K562 (cell line): Measurements from ENCODE around the gene ITPRIPL2. TPM values are rescaled to one million over a fixed set of nuclear protein-coding genes. Genes with fewer than 3 reads are reported as not detected.

Experiments
- ATAC-seq: fragments of 200-7000 bp; cut with Tn5 transposase; 3 replicates; pipeline ENCODE4 v1.9.1; 2020; ENCODE audit warnings: moderate library complexity
- BruUV-seq: library from RNA; stranded (reverse); fragments of 400-500 nt; replicated peaks from 2 replicates; lab custom pipeline; 2021; lab: Mats Ljungman, UMichigan
- CTCF ChIA-PET: fragments of 300-600 bp; formaldehyde crosslinking; extraction: SDS; loops from one replicate; lab custom pipeline; 2021; ENCODE audit warnings: low intra/inter-chr PET ratio; lab: Yijun Ruan, JAX
- POLR2A ChIA-PET: fragments of 300-600, 350-650 bp; sonication (Branson Sonifier 250); formaldehyde crosslinking; extraction: SDS; loops from one replicate; lab custom pipeline; 2021; ENCODE audit warnings: antibody characterized with exemption, inconsistent platforms; lab: Yijun Ruan, JAX
- DNase-seq, 4 experiments: peaks; one replicate each; pipeline versions ENCODE4 v3.0.0 to v3.0.0-alpha.2; 2011 to 2018; ENCODE audit warnings: low spot score in 3 of 4, mixed read lengths in 3 of 4; ENCODE audit errors: extremely low read depth in 1 of 4
- FAIRE-seq: peaks from 2 replicates; lab custom pipeline; 2011; peaks lifted over from hg19 to GRCh38; lab: Jason Lieb, UNC
- H2AFZ ChIP-seq: 2 replicates; pipeline ENCODE4 v1.6.0; 2011; ENCODE audit warnings: low read depth, low read length, control low read depth, inconsistent platforms
- H3K27ac ChIP-seq: fragments of 200-600 bp; 3 replicates; pipeline ENCODE4 v1.8.0; 2011; ENCODE audit warnings: low read depth, mild to moderate bottlenecking, control low read depth, inconsistent platforms, low read length, moderate library complexity, mixed read lengths; ENCODE audit errors: extremely low read depth
- H3K27me3 ChIP-seq, 2 experiments: fragments of 300-600 bp in 1 of 2; 2 replicates in 1 of 2; 3 replicates in 1 of 2; pipeline versions ENCODE4 v1.6.0 to v1.8.0; 2011; ENCODE audit warnings: inconsistent platforms in 2 of 2, low read length in 2 of 2, mild to moderate bottlenecking in 1 of 2, mixed read lengths in 1 of 2, moderate library complexity in 1 of 2; ENCODE audit not compliant: control insufficient read depth in 2 of 2, insufficient read depth in 2 of 2
- H3K36me3 ChIP-seq: fragments of 300-600 bp; 3 replicates; pipeline ENCODE4 v1.8.0; 2011; ENCODE audit warnings: mild to moderate bottlenecking, low read length, inconsistent platforms; ENCODE audit not compliant: control insufficient read depth, insufficient read depth
- H3K4me1 ChIP-seq, 2 experiments: fragments of 200-600 bp in 1 of 2; replicated peaks in 1 of 2; 2 replicates in 1 of 2; 3 replicates in 1 of 2; pipeline versions ENCODE4 v1.5.1 to v1.8.0; 2011; ENCODE audit warnings: inconsistent platforms in 2 of 2, low read length in 2 of 2, mild to moderate bottlenecking in 1 of 2, mixed read lengths in 1 of 2, moderate library complexity in 1 of 2; ENCODE audit not compliant: control insufficient read depth in 2 of 2, insufficient read depth in 2 of 2
- H3K4me2 ChIP-seq: 2 replicates; pipeline ENCODE4 v1.6.1; 2011; ENCODE audit warnings: low read length, control low read depth, inconsistent platforms, mixed read lengths; ENCODE audit not compliant: insufficient read depth
- H3K4me3 ChIP-seq: fragments of 200-600 bp; sonication (generic), shearing (Covaris generic); 2 replicates; pipeline ENCODE4 v1.5.1; 2016; ENCODE audit warnings: control low read depth, inconsistent platforms
- H3K79me2 ChIP-seq: fragments of 200-600 bp; 3 replicates; pipeline ENCODE4 v1.8.0; 2011; ENCODE audit warnings: low read length, inconsistent platforms; ENCODE audit not compliant: control insufficient read depth, insufficient read depth
- H3K9ac ChIP-seq, 2 experiments: 2 replicates each; pipeline versions ENCODE4 v1.6.0 to v1.6.1; 2011; ENCODE audit warnings: low read depth in 2 of 2, low read length in 2 of 2, control low read depth in 1 of 2, inconsistent platforms in 1 of 2, mild to moderate bottlenecking in 1 of 2, mixed read lengths in 1 of 2; ENCODE audit not compliant: insufficient read depth in 1 of 2
- H3K9me1 ChIP-seq: one replicate; pipeline ENCODE4 v1.6.0; 2011; ENCODE audit warnings: inconsistent platforms, mild to moderate bottlenecking, low read length, moderate library complexity; ENCODE audit not compliant: control insufficient read depth, insufficient read depth
- H3K9me3 ChIP-seq: replicated peaks from 2 replicates; pipeline ENCODE4 v1.5.1; 2011; ENCODE audit warnings: low read depth, low read length, inconsistent platforms; ENCODE audit not compliant: control insufficient read depth, insufficient read depth
- H4K20me1 ChIP-seq: replicated peaks from 2 replicates; pipeline ENCODE4 v1.6.1; 2011; ENCODE audit warnings: low read length, inconsistent platforms, mixed read lengths; ENCODE audit not compliant: control insufficient read depth, insufficient read depth
- HMG20B ChIP-seq: fragments of 250-450 bp; sonication (Bioruptor Pico); IDR thresholded peaks from 2 replicates; pipeline ENCODE4 v1.5.0; 2021; ENCODE audit warnings: mild to moderate bottlenecking
- HNRNPUL1 ChIP-seq: fragments of 200-400 bp; formaldehyde crosslinking; IDR thresholded peaks from 2 replicates; pipeline ENCODE4 v1.6.1; 2017; ENCODE audit warnings: low read length
- RB1 ChIP-seq: fragments of 450-650 bp; IDR thresholded peaks from 2 replicates; pipeline ENCODE4 v1.6.1; 2017; ENCODE audit warnings: low read depth, mild to moderate bottlenecking
- ZNF263 ChIP-seq: sonication (generic); formaldehyde crosslinking; IDR thresholded peaks from 2 replicates; pipeline ENCODE4 v1.8.0; 2022; ENCODE audit warnings: mild to moderate bottlenecking, missing genetic modification reagents, borderline replicate concordance
- ZNF57 ChIP-seq: fragments of 450-650 bp; formaldehyde crosslinking; IDR thresholded peaks from 2 replicates; pipeline ENCODE4 v1.4.0; 2020; ENCODE audit warnings: mild to moderate bottlenecking, moderate library complexity
- ZNF696 ChIP-seq: fragments of 250-450 bp; sonication (Bioruptor Pico); conservative IDR thresholded peaks from 2 replicates; pipeline ENCODE4 v1.4.0; 2020; ENCODE audit warnings: mild to moderate bottlenecking, moderate library complexity
- WGBS: fragments of 100-300 bp; shearing (Covaris generic); methylation state at CpG from one replicate; pipeline ENCODE4 v1.1.6; 2016; ENCODE audit warnings: low coverage, mixed read lengths; ENCODE audit not compliant: insufficient coverage; ENCODE audit errors: missing lambda C conversion rate; 5-methylcytosine and 5-hydroxymethylcytosine counted together
- in situ Hi-C: fragments of 300-500 bp; cut with MboI; formaldehyde crosslinking; loops from 4 replicates; pipeline ENCODE4 v1.15.0; 2018; ENCODE audit warnings: inconsistent platforms, mixed read lengths
- intact Hi-C: fragments of 100-400 bp; cut with micrococcal nuclease; formaldehyde crosslinking; loops from 2 replicates; pipeline ENCODE4 v1.14.2; 2022
- polyA plus RNA-seq, 8 experiments: library from polyadenylated mRNA; depleted of rRNA in 4 of 8; stranded (reverse) in 5 of 8; unstranded in 3 of 8; fragments of >200 nt; fragmentation: Nextera tagmentation in 2 of 8; fragmentation: Illumina TruSeq in 1 of 8; extraction: Ambion mirVana in 2 of 8; extraction: Trizol in 1 of 8; gene quantifications; 2 replicates each; pipeline versions ENCODE4 v1.2.1 to v1.2.3, GENCODE V29; 2011 to 2014; ENCODE audit warnings: inconsistent platforms in 1 of 8, missing spikeins in 1 of 8
- total RNA-seq, 7 experiments: library from RNA; depleted of rRNA in 6 of 7; stranded (reverse); fragments of >200 nt in 6 of 7; fragmentation: Illumina TruSeq in 2 of 7; extraction: Trizol in 2 of 7; gene quantifications; 2 replicates each; pipeline versions ENCODE4 v1.2.1 to v1.2.3, GENCODE V29; 2011 to 2021; ENCODE audit warnings: low replicate concordance in 1 of 7
- TF ChIP-seq, protein P1 (sequence below): sonication (generic); formaldehyde crosslinking; IDR thresholded peaks from 2 replicates; pipeline ENCODE4 v1.8.0; 2022; ENCODE audit warnings: missing genetic modification reagents, mild to moderate bottlenecking, borderline replicate concordance
- TF ChIP-seq, protein P2 (sequence below): fragments of 250-450 bp; sonication (Bioruptor Pico); IDR thresholded peaks from 2 replicates; pipeline ENCODE4 v1.8.0; 2021; ENCODE audit warnings: borderline replicate concordance, mild to moderate bottlenecking, moderate library complexity; ENCODE audit not compliant: poor library complexity, severe bottlenecking
- TF ChIP-seq, protein P3 (sequence below), 2 experiments: fragments of 450-650 bp in 1 of 2; sonication (generic) in 1 of 2; formaldehyde crosslinking in 1 of 2; IDR thresholded peaks in 1 of 2; conservative IDR thresholded peaks in 1 of 2; 2 replicates each; pipeline versions ENCODE4 v1.6.1 to v1.8.1; 2016 to 2023; ENCODE audit warnings: mild to moderate bottlenecking in 2 of 2, moderate library complexity in 2 of 2, inconsistent platforms in 1 of 2, missing genetic modification reagents in 1 of 2

The ITPRIPL2 gene
- total and polyA plus RNA-seq, 9 of the 15 experiments (the other 6 are each of a cell fraction or from before 2014, with no cell fraction given), result 0.04 to 2.2 (median 0.58) TPM

DNA sequence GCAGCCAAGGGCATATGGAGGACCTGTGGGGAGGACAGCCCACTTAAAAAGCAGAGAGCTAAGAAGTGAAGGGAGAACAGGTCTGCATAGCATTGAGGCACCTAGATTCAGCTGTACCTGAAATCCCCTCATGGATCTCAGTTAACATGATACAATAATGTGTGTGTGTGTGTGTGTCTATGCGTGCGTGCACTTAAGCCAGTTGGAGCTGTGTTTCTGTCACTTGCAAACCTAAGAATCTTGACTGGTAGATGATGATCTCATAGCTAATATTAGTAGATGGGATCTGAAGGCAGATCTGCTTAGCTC lies 1.7 kb upstream of the ITPRIPL2 start:
- no peak for FAIRE-seq
- Histone ChIP-seq H3K9me3 (no peaks in the 10 kb centered on the region), H3K9me1 (no peaks in the 10 kb centered on the region), H3K4me1 (peaks cover 4 to 26% of the 10 kb centered on the region in 2 experiments; a peak in 3 of 5 replicates), H3K36me3 (no peaks in the 10 kb centered on the region), H3K79me2 (no peaks in the 10 kb centered on the region)
- CTCF ChIA-PET, result no interaction called here
- POLR2A ChIA-PET, result interaction anchor here (1.1 to 1.8 kb wide), 3 partner anchors 11 to 67 kb away, joined by 3 to 5 read pairs (median 3); no protein-coding TSS in a partner anchor
- in situ Hi-C loops (no loop called here), intact Hi-C loops (no loop called here)
- TF ChIP-seq ZNF263 (CRISPR knock-in tag) (peak; percentile 66; the same call in 1 of the 2 replicates), RB1 (no peak)
- TF ChIP-seq, all 486 proteins: peak for 1
- BruUV-seq, result no TSS peak
- no peaks in the 10 kb centered on the region for H4K20me1 ChIP-seq
- H3K27ac ChIP-seq, result no peak overlapping the region
- H3K4me2 ChIP-seq, result no peak overlapping the region
- no peak for ATAC-seq
- no peak overlapping the region for H3K4me3 ChIP-seq
- H2AFZ ChIP-seq, result no peak overlapping the region
- DNase-seq, result no peak
- H3K27me3 ChIP-seq, result no peaks in the 10 kb centered on the region
- 69% methylated on average over 2 of the region's 2 CpGs for WGBS
- no peak overlapping the region for H3K9ac ChIP-seq

DNA sequence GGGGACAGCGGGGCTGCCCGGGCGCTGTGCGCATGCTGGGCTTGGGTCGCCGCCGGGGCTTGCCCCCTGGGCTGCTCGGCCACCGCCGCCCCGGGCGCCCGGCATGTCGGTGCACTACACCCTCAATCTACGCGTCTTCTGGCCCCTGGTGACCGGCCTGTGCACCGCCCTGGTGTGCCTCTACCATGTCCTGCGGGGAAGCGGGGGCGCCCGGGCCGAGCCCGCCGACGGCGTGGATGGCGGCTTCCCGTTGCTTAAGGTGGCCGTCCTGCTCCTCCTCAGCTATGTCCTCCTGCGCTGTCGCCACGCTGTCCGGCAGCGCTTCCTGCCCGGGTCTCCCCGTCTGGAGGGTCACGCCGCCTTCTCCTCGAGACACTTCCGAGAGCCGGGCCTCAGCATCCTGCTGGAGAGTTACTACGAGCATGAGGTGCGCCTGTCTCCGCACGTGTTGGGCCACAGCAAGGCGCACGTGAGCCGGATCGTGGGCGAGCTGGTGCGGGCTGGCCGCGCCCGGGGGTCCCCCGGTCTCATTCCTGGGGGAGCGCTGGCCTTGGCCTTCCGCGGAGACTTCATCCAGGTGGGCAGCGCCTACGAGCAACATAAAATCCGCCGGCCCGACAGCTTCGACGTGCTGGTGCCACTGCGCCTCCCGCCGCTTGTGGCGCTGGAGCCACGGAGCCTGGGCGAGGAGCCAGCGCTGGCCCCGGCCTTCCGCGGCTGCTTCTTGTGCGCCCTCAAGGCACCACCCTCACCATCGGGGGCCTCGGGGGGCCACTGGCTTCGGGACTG lies 789 bp downstream of the ITPRIPL2 start:
- in situ Hi-C loops, result no loop called here
- no peak; the same call in 2 of the 3 replicates for ATAC-seq
- no peaks in the 10 kb centered on the region for H3K36me3 ChIP-seq
- intact Hi-C loops, result loop anchor here (5.0 kb wide), 1 partner anchor 353 kb away; no protein-coding TSS in a partner anchor
- no peaks in the 10 kb centered on the region for H3K79me2 ChIP-seq
- H2AFZ ChIP-seq, result peak overlapping the region; percentile 90
- peak overlapping the region; percentile 51 to 91; a peak in 3 of 4 replicates for H3K9ac ChIP-seq
- H3K27ac ChIP-seq, result no peak overlapping the region
- H3K9me1 ChIP-seq, result no peaks in the 10 kb centered on the region
- DNase-seq, result peak in 1 of 4 experiments; percentile 23
- WGBS, result 76% methylated on average over 40 of the region's 80 CpGs
- H3K4me1 ChIP-seq, result peaks cover 20 to 32% of the 10 kb centered on the region in 2 experiments
- H4K20me1 ChIP-seq, result no peaks in the 10 kb centered on the region
- H3K9me3 ChIP-seq, result no peaks in the 10 kb centered on the region
- H3K27me3 ChIP-seq, result no peaks in the 10 kb centered on the region
- FAIRE-seq, result no peak
- H3K4me3 ChIP-seq, result peak overlapping the region; percentile 47
- ChIA-PET POLR2A (interaction anchor here (0.6 to 1.1 kb wide), 5 partner anchors 20 to 314 kb away, joined by 3 to 7 read pairs (median 3); partner anchors contain the start of gene ARL6IP1), CTCF (no interaction called here)
- peak overlapping the region; percentile 65 for H3K4me2 ChIP-seq
- BruUV-seq, result no TSS peak
- no peak for TF ChIP-seq ZNF57 (CRISPR knock-in tag)
- TF ChIP-seq HNRNPUL1, result no peak
- no peak for TF ChIP-seq HMG20B
- no peak for TF ChIP-seq ZNF696 (CRISPR knock-in tag)
- TF ChIP-seq, protein P1, sequence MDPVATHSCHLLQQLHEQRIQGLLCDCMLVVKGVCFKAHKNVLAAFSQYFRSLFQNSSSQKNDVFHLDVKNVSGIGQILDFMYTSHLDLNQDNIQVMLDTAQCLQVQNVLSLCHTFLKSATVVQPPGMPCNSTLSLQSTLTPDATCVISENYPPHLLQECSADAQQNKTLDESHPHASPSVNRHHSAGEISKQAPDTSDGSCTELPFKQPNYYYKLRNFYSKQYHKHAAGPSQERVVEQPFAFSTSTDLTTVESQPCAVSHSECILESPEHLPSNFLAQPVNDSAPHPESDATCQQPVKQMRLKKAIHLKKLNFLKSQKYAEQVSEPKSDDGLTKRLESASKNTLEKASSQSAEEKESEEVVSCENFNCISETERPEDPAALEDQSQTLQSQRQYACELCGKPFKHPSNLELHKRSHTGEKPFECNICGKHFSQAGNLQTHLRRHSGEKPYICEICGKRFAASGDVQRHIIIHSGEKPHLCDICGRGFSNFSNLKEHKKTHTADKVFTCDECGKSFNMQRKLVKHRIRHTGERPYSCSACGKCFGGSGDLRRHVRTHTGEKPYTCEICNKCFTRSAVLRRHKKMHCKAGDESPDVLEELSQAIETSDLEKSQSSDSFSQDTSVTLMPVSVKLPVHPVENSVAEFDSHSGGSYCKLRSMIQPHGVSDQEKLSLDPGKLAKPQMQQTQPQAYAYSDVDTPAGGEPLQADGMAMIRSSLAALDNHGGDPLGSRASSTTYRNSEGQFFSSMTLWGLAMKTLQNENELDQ (CRISPR knock-in tag), result no peak
- TF ChIP-seq, protein P2, sequence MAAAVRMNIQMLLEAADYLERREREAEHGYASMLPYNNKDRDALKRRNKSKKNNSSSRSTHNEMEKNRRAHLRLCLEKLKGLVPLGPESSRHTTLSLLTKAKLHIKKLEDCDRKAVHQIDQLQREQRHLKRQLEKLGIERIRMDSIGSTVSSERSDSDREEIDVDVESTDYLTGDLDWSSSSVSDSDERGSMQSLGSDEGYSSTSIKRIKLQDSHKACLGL (CRISPR knock-in tag), result no peak
- TF ChIP-seq, protein P3, sequence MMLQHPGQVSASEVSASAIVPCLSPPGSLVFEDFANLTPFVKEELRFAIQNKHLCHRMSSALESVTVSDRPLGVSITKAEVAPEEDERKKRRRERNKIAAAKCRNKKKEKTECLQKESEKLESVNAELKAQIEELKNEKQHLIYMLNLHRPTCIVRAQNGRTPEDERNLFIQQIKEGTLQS (IDR thresholded peaks at IDR 0.05), result no peak
- TF ChIP-seq, protein P3 (CRISPR knock-in tag; conservative IDR thresholded peaks at IDR 0.05), result no peak
